GM19455 (cell line): ENCODE data around the gene ICAM2.
"Not testable (repeated sequence)": the region's sequence is repeated elsewhere in the genome, so short reads cannot be mapped to it uniquely, and the experiment has no call there.

Source experiments
- ATAC-seq: cut with Tn5 transposase; IDR thresholded peaks from one replicate; pipeline ENCODE4 v1.9.1; 2021; ENCODE audit not compliant: unreplicated experiment

Gene ICAM2

GRCh38 chr17:63998050-63998720, 22.2 kb downstream of the ICAM2 start, which contains the start of gene PRR29:
PRR29 (plus strand) TSS chr17:63998351; CDS start chr17:63998365, 14 bp downstream.
- peak; percentile 76 for ATAC-seq

GRCh38 chr17:63997341-63998048, 22.9 kb downstream of the ICAM2 start:
- no peak for ATAC-seq

DNA sequence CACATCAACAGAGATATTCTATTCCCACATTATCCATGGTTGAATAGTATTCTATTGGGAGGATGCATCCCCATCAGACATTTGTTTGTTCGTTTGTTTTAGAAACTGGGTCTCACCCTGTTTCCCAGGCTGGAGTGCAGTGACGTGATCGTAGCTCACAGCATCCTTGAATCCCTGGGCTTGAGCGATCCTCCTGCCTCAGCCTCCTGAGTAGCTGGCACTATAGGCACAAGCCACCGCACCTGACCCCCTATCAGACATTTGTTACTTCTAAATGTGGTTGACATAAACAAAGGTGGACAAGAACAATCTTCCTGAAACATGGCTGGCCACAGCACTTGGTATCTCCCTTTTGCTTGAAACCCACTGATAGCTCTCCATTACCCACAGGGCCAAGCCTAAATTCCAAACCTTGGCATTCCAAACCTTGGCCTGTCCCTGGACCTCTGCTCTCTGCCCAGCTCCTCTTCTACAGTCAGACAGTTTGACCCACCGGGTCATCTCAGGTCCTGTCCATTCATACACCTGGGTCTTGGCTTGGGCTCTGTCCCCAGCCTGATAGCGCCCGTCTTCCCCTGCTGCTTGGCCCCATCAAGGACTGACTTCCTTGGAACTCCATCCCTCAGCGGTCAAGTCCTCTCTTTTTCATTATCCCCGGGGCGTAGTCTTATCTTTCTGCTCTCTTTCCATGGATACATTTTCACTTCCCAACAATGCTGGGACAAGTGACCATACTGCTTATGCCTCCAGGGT, 23.8 kb downstream of the ICAM2 start:
- no peak for ATAC-seq

DNA sequence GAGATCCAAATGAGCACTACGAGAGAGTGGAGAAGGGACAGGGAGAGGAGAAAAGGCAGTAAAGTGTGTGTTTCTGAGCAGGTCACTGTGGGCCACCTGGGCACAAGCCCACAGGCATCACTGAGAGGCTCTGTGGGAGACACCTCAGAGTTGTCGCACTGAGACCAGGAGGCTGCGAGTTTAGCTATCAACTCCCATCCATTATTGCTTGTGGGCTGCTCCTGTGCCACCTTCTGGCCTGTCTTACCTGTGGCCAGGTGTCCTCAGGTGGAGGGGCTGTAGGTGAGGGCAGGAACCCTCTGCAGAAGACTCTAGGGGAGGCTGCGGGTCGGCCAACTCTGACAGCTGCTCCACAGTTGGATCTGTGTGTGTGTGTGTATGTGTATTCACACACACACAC, 24.8 kb downstream of the ICAM2 start:
- ATAC-seq, result no peak

- ATAC-seq, result no peak
Observed at GRCh38 chr17:63993368-63993985, 27.0 kb downstream of the ICAM2 start.

DNA sequence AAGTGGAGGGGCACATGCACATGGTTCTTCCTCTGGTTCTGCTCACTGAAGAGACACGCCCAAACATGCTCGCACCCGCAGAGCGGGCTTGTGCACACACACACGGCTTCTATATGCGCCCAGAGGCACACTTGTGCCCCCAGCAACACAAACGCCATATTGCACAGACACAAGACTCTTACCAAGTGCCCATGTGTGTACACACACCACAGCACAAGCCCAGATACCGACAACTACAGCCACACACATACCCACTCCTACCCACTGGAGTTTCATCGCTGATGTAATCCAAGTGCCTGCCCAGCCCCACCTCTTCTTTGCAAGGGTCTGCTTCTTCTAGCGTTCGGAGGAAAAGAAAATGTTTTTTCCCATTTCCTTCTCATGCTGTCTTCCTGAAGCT, 28.8 kb downstream of the ICAM2 start:
- no peak for ATAC-seq

- ATAC-seq, result no peak
Observed at GRCh38 chr17:63989622-63990345, 30.6 kb downstream of the ICAM2 start.

DNA sequence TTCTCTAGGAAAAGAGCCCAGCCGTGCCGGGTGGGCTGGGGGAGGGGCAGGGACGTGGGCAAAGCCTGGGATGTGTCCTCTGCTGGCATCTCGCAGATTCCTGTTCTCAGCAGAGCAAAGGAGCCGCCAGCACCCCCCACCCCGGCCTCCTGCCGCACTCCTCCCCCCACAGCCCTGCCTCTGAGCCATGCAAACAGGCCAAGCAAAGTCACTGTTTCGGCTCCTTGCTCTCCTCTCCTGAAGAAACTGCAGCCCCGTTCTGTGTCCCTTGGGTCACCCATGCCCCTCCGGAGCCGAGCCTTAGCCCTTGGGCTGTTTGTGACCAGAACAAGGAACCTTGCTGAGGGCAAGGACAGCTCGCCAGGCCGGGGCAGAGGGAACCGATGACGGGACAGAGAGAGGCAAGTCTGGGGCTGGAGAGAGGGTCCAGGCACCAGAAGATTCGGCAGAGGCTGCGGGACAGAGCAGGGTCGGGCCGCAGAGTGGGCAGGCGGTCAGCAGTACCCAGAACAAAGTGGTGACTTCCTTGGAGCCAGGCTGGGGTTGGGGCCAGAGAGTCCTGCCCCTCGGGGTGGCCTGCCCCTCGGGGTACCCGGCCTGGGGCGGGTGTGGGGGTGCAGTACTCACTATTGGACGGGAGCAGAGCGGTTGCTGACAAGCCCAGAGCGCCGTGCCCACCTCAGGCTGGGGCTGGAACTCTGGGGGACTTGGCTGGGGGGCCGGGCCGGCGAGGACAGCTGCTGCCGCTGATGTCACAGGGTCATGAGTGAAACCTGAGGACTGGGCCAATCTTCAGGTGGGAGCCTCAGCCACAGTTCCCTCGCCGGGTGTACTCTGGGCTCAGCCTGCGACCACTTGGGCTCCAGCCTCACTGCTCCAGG, 31.5 kb downstream of the ICAM2 start:
- ATAC-seq, result no peak

- no peak for ATAC-seq
Observed at GRCh38 chr17:63988127-63988478, 32.3 kb downstream of the ICAM2 start.

GRCh38 chr17:63987221-63988126, 33.0 kb downstream of the ICAM2 start:
- ATAC-seq, result no peak

DNA sequence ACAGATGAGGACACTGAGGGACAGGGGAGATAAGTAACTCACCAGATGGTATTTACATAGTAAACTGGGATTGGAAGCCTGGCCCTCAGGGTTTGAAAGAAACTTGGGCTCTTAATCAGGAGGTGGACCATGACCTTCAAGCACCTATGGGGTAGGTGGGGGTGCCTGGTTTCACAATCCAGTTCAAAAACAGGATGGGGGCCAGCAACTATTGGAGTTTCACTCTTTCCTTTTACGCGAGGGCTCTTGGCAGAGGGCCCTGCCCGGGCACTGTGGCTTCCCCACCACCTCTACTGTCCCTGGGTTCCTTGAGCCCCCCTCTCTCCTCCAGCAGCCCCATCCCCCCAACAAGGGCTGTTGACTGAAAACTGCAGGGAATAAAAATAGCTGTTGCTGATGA, 33.6 kb downstream of the ICAM2 start:
- ATAC-seq, result no peak

DNA sequence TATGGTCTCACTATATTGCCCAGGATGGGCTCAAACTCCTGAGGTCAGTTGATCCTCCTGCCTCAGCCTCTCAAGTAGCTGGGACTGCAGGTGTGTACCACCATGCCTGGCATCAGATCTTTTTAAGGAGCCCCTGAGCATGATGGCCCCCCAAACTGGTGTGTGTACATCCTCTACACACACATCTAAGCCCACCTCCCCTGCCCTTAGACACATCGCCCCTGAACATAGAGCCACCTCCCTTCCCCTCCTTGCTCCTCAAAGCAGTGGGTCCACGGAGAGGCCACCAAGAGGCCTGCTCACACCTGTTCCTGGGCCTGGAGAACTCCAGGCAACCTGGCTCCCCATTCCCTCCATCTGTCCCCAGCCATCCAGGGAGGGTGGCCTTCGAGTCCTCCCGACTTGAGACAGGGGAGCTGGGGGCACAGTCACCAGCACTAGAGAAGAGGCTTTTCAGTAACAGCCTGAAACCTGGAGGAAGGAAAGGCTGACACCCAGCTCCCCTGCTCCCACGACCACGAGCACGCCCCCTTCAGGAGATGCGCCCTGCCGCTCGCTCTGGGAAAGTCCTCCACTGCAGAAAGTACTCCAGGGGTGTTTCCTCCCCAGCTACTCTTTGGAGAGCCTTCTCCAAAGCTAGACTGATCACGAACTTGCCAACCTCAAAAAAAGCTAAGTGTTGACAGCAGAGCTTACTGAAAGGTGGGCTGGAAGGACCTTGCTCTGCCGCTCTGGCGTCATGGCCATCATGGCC, 34.9 kb downstream of the ICAM2 start:
- no peak for ATAC-seq

GRCh38 chr17:63984651-63985386, 35.6 kb downstream of the ICAM2 start:
- no peak for ATAC-seq

DNA sequence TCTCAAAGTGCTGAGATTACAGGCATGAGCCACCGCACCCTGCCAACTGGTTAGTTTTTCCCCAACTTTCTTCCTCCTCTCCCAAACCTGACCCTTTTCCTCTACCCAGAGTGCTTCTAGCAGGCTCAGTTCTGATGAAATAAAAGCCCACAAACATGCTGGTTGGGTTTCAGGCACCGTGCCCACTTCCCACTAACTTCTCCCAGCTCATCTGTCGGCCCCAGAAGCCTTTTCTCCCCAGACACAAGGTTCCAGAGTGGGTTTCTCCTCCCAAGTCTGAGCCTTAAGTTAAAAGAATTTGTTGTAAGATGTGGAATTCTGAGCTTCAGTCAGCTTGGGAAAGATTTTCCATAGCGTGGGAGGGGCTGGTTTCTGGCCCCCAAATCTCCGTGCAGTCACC, 36.2 kb downstream of the ICAM2 start:
- no peak for ATAC-seq

GRCh38 chr17:63983320-63983719, 37.1 kb downstream of the ICAM2 start:
- ATAC-seq, result no peak

DNA sequence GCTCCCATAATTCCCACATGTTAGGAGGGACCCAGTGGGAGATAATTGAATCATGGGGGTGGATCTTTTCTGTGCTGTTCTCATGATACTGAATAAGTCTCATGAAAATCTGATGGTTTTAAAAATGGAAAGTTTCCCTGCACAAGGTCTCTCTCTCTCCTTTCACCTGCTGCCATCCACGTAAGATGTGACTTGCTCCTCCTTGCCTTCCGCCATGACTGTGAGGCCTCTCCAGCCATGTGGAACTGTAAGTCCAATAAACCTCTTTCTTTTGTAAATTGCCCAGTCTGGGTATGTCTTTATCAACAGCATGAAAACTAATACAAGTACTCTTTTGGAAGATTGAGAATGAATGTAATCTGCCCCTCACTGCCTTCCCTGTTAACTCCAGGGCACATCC, 37.8 kb downstream of the ICAM2 start:
- not testable (repeated sequence) for ATAC-seq
